A172 (cell line): Measurements from ENCODE around the gene AMPD3. TPM values are rescaled to one million over a fixed set of nuclear protein-coding genes. Genes with fewer than 3 reads are reported as not detected.
A peak's percentile ranks its signal among the peaks of the same experiment; 100 is the strongest.

Experiments used
- DNase-seq: peaks from one replicate; pipeline ENCODE4 v3.0.0-alpha.2; 2015; ENCODE audit warnings: low spot score
- total RNA-seq: library from RNA; depleted of rRNA; stranded (reverse); fragments of >200 nt; shearing (Covaris generic); gene quantifications from 2 replicates; pipeline ENCODE4 v1.2.3, GENCODE V29; 2014; rRNA removed

Gene AMPD3
- total RNA-seq, 1 experiment from 2014 or later = 3.9 TPM

GRCh38 chr11:10537600-10537999 is 82.5 kb downstream of the AMPD3 start:
- no peak for DNase-seq

DNA sequence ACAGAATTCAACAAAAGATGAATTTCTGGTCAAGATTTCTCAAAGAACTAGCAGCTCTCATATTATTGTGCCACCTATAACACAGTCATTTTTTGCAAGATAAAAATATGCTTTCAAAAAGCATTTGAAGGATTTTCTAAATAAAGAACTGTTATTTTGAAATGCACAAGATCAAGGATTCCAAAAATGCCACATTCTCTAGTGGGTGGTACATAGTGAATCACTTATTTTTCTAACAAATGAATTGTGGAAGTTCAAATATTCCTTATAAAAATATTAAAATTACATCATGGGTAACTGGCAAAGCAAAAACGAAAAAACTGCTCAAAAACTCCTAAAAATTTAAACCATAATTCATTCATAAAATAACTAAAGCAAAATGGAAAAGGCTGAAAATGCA is 83.9 kb downstream of the AMPD3 start:
- no peak for DNase-seq

GRCh38 chr11:10539339-10539738 is 84.3 kb downstream of the AMPD3 start:
- DNase-seq = no peak

- DNase-seq = no peak
Measured at GRCh38 chr11:10540546-10540914, 85.5 kb downstream of the AMPD3 start.

GRCh38 chr11:10540915-10541560 is 86.0 kb downstream of the AMPD3 start, which contains the start of gene RNF141:
Gene RNF141 (minus strand): TSS chr11:10541187. CDS start chr11:10534158, 7,029 bp downstream.
- DNase-seq = peak; percentile 83

DNA sequence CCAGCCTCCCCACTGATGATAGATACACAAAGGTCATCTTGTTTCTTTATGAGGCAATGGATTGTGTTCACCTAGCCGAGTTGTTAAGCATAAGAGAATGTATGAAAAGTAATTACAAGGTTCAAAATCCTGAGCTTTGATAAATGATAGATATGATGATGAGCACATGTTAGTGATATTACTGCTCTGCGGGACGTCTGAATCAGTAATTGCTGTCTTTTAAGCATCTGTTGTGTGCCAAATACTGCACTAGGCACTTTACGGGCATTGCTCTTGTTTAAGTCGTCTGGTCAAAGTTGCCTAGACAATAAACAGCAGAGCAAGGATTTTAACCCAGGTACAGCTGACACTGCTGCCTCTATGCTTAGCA is 86.5 kb downstream of the AMPD3 start:
- no peak for DNase-seq

DNA sequence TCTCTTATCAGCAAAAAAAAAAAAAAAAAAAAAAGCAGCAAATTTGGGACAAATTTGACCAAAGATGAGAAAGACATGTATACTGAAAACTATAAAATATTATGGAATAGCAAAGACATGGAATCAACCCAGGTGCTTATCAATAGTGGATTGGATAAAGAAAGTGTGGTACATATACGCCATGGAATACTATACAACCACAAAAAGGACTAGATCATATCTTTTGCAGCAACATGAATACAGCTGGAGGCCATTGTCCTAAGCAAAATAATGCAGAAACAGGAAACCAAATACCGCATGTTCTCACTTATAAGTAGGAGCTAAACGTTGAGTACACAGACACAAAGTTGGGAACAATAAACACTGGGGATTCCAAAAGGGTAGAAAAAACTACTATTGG is 87.7 kb downstream of the AMPD3 start:
- no peak for DNase-seq

- no peak for DNase-seq
Measured at GRCh38 chr11:10543782-10544181, 88.7 kb downstream of the AMPD3 start.

DNA sequence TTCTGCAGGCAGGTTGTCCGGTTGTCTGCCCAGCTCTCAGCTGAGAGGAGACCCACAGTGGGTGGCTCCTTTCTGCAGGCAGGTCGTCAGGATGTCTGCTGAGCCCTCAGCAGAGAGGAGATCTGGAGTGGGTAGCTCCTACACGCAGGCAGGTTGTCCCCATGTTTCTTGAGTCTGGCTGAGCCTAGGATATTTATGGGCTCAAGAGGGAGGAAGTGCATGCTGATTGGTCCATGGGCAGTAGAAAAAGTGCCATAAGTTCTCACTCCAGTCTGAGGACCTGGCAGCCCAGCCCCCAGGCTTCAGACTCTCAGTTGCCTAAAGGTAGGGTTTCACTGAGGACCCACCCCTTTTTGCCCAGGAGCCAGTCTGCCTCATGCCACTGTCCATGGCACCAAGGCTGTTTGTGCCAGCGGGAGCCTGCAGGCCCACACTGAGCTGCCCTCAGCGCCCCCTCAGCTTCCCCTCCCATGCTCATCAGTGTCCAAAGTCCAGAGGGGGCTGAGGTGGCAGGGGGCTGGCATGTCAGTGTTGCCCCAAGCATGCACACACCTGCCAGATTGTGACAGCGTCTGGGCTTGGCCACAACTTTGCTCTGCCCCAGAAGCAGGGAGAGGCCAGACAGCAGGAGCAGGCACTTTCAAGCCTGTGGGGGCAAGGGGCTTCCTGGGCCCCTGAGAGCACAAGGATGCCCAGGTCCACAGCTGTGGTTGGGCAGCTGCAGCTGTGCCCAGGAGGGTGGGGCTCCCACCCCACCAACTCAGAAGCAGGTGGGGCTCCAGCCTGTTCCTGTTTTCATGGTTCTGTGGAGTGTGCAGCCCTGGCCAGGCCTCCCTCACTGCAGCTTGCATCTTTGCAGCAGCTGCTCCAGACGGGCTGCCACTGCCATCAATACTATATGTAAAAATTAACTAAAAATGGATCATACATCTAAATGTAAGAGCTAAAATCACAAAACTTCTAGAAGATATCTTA is 89.7 kb downstream of the AMPD3 start:
- DNase-seq = no peak

- peak; percentile 38 for DNase-seq
Measured at GRCh38 chr11:10550503-10551289, 95.6 kb downstream of the AMPD3 start.

DNA sequence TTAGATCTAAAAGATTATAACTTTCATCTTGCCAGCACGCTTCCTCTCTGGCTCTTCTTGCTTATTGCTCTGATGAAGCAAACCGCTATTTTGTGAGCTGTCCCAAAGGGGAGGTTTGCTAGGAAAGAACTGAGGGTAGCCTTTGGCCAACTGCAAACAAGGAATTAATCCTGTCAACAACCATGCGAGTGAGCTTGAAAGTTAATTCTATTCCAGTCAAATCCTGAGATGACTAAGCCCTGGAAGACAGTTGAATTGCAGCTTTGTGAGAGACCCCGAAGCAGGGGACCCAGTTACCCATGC is 96.2 kb downstream of the AMPD3 start:
- DNase-seq = no peak

- no peak for DNase-seq
Measured at GRCh38 chr11:10551845-10552352, 96.8 kb downstream of the AMPD3 start.

DNA sequence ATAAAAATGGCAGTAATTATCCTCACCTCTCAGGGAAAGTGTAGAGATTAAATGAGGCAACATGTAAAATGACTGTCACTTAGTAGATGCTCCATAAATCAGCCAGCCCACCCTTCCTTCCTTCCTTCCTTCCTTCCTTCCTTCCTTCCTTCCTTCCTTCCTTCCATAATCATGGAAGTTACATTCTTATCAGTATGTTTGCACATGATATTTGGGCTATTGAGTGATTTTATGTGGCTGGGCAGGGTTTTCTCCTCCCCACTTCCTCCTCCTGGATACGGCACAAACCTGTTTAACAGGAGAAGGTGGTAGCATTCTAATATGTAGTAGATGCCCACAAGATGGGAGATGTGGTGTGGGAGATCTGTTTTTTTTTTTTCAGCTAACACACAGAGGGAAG is 101.5 kb downstream of the AMPD3 start:
- DNase-seq = no peak

Other genes starting within 250 kb of the AMPD3 start
- 19.6 and 34.7 TPM in 2 replicates for gene SBF2, start 161.0 kb upstream of the AMPD3 start, total RNA-seq
- gene ADM, start 150.2 kb upstream of the AMPD3 start, total RNA-seq = 40.3 and 46.7 TPM in 2 replicates
- gene RNF141, start 85.9 kb downstream of the AMPD3 start, total RNA-seq = 23.6 and 28.1 TPM in 2 replicates
- not detected in 2 replicates for gene LYVE1, start 113.4 kb downstream of the AMPD3 start, total RNA-seq
- not detected in 2 replicates for gene IRAG1, start 238.5 kb downstream of the AMPD3 start, total RNA-seq